NB4 (cell line): ENCODE measurements around the gene ZNF18.

Experiments used
- TF ChIP-seq, protein P1 (sequence below): IDR thresholded peaks from one replicate; pipeline ENCODE4 v1.5.1; 2012; ENCODE audit warnings: low read depth, low read length
- TF ChIP-seq, protein P2 (sequence below): IDR thresholded peaks from 2 replicates; pipeline ENCODE4 v1.6.1; 2011; ENCODE audit warnings: low read depth, low read length

DNA sequence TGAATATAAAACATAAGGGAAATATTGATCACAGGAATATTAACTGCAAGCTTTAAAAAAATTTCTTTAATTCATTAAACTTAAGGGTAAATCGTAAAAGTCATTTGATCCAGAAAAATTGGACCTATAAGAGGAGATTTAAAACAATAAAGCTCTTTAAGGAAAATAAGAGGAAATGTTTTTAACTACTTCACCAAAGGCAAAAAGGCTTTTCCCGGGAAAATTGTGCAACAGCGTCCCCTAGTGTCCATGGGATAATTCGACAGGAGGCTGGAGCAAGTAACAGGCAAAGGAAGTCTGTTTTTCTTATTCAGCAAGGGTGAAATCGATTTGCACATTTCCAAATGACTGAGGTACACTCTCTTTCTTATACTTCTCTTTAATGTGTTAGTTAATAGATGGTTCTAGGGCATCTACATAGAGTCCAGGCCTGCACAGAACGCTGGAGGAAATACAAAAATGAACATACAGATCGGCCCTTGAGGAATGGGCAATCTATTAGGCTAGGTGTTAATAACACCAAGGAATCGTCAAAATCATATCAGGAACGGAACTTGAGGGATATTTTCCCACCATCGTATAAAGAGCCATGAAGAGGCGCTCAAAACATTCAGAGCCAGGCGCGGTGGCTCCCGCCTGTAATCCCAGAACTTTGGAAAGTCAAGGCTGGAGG lies 61.4 kb downstream of the ZNF18 start:
- TF ChIP-seq, protein P1, sequence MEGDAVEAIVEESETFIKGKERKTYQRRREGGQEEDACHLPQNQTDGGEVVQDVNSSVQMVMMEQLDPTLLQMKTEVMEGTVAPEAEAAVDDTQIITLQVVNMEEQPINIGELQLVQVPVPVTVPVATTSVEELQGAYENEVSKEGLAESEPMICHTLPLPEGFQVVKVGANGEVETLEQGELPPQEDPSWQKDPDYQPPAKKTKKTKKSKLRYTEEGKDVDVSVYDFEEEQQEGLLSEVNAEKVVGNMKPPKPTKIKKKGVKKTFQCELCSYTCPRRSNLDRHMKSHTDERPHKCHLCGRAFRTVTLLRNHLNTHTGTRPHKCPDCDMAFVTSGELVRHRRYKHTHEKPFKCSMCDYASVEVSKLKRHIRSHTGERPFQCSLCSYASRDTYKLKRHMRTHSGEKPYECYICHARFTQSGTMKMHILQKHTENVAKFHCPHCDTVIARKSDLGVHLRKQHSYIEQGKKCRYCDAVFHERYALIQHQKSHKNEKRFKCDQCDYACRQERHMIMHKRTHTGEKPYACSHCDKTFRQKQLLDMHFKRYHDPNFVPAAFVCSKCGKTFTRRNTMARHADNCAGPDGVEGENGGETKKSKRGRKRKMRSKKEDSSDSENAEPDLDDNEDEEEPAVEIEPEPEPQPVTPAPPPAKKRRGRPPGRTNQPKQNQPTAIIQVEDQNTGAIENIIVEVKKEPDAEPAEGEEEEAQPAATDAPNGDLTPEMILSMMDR = peak; percentile 98
- TF ChIP-seq, protein P2, sequence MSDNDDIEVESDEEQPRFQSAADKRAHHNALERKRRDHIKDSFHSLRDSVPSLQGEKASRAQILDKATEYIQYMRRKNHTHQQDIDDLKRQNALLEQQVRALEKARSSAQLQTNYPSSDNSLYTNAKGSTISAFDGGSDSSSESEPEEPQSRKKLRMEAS = no peak
